Head of caudate nucleus (tissue), 42 donors: ENCODE data around the gene DOCK3.
"Not testable (repeated sequence)": the region's sequence is repeated elsewhere in the genome, so short reads cannot be mapped to it uniquely, and the experiment has no call there.

ENCODE experiments used
- DNase-seq, 42 donors: peaks; one replicate each; pipeline versions ENCODE4 v3.0.0 to v3.0.0-alpha.2; 2020 to 2021; ENCODE audit warnings: mixed read lengths in 7 of 42
- intact Hi-C: fragments of 100-400 bp; cut with DNase I; formaldehyde crosslinking; loops from one replicate; pipeline ENCODE4 v1.15.0; 2022

DOCK3 gene

DNA sequence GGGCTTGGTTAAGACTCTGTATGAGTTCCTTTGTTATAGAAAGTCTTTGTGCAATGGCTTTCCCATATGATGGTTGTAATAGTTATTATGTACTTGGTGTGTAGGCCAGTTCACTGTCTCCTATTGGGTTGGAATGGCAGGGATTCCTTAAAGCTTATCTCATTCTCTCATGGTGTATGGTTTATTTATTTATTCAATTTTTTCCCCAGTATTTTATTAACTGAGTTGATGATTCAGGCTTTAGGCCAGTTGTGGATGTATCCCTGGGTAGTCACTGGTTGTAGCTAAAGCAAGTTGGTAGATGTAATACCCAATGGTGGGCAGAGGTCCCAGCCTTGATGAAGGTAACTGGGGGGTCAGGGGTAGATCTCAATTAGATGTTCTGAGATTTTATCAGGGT lies 349.4 kb downstream of the DOCK3 start:
- intact Hi-C loops = no loop called here
- no peak for DNase-seq

DNA sequence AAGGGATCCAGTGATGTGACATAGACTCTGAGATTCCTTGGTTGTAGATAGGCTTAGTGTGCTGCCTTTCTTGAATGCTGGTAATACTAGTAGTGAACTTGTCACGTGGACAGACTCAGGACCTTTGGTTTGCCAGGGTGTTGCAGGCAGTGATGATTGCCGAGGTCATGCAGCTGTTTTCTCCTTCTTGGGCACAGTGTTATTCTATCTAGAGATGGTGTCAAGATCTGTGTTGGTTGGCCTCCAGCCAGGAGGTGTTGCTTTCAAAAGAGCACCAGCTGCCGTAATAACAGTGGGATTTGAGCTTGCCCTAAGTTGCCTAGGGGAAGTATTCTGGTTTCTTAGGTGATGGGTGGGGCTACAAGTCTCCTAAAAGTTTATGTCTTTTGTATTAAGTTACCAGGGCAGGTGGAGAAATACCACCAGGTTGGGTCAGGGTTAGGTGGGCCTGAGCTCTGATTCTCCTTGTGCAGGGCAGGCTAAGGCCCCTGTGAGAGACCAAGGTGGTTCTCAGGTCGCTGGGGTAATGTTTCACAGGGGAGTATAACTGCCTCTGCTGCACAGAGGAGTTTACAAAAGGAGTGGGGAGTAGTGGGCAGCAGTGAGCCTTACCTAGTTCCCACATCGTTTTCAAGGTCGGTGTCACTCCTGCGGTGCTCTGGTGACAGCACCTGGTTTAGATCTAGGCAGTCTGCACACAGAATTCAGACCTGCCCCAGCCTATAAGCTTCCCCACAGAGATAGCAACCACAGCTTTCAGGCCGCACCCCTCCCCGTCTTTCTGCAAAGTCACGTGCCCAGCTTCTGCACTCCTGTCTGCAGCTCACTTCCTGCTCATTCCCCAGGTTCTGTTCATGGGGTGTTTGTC lies 350.3 kb downstream of the DOCK3 start:
- DNase-seq = peak in 2 of 42 donors; percentile 0 to 2

DNA sequence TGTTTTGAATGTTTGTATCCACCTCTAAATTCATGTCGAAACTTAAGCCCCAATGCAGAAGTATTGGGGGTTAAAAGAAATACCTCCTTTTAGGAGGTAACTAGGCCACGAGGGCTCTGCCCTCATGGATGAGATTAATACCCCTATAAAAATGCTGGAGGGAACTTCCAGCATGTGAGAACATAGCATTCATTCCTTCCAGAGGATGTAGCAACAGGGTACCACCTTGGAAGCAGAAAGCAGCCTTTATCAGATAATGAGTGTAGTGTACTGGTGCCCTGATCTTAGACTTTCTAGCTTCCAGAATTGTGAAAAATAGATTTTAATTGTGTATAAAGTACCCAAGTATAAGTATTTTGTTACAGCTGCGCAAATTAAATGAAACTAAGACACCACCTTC lies 356.9 kb downstream of the DOCK3 start:
- intact Hi-C loops = no loop called here
- DNase-seq = no peak

More for the DNA sequence above, 350.3 kb downstream of the DOCK3 start:
- intact Hi-C loops = no loop called here

DNA sequence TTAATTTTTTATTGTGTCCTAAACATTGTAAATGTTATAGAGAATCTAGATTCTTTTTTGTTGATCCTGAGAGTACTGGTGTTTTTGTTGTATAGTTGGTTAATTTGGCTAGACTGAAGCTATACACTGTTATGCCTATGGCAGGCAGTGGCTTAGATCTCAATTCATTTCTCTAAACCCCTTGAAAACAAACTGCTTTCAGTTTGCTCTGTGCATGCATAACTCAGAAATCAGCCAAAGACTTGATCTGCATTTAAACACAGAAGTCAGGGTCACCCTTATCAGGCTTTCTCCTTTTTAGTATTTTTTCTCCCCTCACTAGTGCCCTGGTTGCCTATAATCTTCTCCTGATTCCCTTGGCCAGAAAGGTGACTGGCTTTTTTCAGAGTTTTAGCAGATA lies 360.9 kb downstream of the DOCK3 start:
- intact Hi-C loops = no loop called here
- no peak for DNase-seq

DNA sequence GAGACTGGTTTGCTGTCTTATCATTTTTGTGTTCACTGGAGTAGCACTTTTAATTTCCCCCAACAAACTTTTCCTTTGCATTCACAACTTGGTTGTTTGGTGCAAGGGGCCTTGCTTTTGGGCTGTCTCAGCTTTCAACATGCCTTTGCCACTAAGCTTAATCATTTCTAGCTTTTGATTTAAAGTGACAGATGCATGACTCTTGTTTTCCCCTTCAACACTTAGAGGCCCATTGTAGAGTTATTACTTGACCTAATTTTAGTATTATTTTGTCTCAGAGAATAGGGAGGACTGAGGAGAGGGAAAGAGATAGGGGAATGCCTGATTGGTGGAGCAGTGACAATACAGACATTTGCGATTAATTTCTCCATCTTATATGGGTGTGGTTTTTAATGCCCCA lies 370.3 kb downstream of the DOCK3 start:
- no peak for DNase-seq
- intact Hi-C loops = no loop called here

DNA sequence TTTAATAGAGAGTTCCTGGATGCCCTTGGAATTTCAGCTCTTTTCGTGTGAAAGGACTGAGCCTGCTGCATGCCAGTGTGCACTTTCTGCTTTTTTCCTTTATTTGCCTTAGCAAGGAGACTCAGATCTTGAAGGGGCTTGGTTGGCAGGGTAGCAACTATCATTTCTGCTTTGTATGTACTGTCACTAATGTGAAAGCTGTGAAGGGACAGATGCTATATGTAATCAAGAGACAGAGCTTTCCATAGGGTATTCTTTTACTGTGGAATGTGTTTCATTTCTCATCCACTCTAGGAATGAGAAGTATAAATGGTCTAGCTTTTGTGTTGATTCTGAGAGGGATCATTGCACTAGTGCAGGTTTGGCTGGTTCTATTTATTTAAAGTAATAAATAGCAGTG lies 377.8 kb downstream of the DOCK3 start:
- intact Hi-C loops = no loop called here
- DNase-seq = no peak

DNA sequence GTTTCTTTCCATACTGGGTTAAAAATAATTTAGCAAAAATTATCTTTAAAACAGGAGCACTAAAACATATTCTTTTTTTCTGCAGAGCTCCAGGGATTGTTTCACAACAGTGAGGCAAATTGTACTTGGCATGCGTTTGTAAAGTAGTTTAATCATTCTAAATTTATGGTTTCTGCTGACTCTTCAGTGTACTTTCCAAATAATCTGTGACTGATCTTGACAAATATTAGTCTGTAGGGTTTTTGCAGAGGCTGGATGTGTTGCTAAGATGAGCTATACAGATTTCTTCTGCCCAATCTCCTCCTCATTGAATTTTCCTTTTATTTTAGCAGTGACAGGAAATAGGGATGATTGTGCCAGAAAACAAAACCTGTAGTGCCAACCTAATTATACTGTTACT lies 382.4 kb downstream of the DOCK3 start:
- DNase-seq = no peak

DNA sequence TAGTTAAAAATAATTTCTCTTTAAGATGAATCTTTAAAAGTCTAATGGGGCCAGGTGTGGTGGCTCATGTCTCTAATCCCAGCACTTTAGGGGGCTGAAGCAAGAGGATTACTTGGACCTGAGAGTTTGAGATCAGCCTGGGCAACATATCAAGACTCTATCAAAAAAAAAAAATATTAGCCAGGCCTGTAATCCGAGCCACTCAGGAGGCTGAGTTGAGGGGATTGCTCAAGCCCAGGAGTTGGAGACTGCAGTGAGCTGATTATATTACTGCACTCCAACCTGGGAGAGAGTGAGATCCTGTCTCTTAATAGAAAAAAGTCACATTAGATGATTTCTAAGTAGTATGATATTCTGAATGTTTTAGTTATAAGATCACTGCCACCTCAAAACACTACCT lies 388.3 kb downstream of the DOCK3 start:
- no peak for DNase-seq
- intact Hi-C loops = no loop called here

More for the DNA sequence above, 382.4 kb downstream of the DOCK3 start:
- intact Hi-C loops = no loop called here

DNA sequence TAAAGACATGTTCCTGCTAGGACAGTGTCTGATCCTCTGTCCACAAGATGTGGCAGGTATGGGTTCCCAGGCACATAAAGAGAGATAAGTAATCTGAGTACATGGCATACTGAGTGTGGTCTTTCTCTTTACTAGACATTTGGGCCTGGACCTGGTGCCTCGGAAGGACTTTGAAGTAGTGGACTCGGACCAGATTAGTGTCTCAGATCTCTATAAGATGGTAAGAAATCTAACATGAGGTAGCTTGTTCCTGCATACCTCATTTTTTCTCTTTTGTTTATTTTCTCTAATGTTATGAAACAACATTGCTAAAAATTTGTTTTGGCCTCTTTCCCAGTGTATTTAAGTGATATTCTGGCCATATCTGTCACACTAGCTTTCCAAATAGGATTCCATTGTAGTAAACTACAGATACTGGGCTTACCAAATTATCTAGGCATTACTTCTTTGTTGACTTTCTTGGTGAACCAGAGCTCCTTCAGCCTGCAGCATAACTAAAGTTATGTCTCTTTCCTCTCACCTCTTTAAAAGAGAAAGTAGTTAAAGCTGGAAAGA lies 400.6 kb downstream of the DOCK3 start:
- no peak for DNase-seq
- intact Hi-C loops = no loop called here

DNA sequence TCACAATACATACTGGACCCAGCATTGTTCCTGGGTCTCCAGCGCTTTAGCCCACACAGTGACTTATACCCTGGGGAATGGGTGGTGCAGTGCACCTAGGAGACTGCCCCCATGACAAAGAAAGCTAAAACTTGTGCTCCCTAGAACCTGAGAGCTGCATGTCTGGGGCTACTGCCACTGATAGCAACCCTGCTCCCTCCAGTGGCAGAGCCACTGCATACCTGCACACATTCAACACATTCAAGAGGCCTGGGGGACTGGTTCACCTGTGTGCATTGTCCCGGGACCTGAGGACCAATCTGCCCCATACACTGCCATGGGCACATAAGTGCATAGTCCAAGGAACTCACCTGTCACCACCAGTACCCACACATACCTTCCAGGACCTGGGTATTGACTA lies 407.6 kb downstream of the DOCK3 start:
- intact Hi-C loops = no loop called here
- DNase-seq = no peak

DNA sequence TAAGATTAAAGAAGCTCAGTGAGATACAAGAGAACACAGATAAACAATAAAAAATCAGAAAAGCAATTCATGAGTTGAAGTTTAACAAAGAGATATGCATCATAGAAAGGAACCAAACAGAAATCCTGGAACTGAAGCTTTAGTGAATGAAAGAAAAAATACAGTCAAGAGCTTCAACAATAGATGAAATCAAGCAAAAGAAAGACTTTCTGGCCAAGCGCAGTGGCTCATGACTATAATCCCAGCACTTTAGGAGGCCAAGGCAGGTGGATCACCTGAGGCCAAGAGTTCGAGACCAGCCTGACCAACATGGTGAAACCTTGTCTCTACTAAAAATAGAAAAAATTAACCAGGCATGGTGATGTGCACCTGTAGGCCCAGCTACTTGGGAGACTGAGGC lies 408.8 kb downstream of the DOCK3 start:
- DNase-seq = no peak
- intact Hi-C loops = no loop called here

DNA sequence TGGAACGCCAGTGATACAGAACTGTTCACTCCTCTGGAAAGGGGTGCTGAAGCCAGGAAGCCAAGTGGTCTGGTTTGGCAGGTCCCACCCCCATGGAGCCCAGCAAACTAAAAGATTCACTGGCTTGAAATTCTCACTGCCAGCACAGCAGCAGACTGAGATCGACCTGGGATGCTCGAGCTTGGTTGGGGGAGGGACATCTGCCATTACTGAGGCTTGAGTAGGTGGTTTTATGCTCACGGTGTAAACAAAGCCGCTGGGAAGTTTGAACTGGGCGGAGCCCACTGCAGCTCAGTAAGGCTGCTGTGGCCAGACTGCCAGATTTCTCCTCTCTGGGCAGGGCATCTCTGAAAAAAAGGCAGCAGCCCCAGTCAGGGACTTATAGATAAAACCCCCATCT lies 417.4 kb downstream of the DOCK3 start:
- DNase-seq, intact Hi-C loops: not testable (repeated sequence)

DNA sequence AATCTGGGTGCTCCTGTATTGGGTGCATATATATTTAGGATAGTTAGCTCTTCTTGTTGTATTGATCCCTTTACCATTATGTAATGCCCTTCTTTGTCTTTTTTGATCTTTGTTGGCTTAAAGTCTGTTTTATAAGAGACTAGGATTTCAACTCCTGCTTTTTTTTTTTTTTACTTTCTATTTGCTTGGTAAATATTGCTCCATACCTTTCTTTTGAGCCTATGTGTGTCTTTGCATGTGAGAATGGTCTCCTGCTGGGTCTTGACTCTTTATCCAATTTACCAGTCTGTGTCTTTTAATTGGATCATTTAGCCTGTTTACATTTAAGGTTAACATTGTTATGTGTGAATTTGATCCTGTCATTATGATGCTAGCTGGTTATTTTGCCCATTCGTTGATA lies 420.1 kb downstream of the DOCK3 start:
- intact Hi-C loops, DNase-seq: not testable (repeated sequence)

DNA sequence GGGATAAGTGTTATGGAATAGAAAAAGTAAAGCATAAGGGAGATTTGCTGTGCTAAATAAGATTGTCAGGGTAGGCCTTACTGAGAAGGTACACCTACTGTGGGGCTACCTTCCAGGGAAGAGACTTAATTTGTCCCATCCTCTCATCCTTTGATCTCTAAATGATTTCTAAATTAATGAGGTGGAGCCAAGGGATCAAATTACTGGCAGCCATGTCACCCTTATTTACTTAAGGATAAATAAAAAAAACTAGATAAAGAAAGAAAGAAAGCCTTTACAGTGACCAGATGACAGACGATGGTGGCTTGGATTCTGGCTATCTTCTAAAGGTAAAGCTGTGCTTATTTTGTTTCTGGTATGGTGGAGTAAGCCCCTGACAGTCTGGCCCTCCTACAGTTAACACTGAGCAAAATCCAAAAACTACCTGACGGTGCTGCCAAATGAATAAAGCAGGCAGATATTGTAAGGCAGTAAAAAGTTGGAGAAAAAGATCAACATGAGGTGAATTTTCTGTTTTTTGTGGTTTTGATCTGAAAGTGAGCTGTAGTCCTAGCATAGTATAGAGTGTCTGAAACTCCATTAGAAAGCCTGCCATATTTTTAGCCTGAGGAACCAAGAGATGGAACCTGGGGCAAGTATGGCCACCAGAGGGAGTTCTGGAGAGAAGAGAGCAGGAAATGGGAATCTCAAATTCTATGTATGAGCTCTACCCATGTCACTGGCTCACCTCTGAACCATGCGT lies 425.2 kb downstream of the DOCK3 start:
- peak in 23 of 42 donors; percentile 6 to 68 (median 26) for DNase-seq
- intact Hi-C loops = no loop called here

DNA sequence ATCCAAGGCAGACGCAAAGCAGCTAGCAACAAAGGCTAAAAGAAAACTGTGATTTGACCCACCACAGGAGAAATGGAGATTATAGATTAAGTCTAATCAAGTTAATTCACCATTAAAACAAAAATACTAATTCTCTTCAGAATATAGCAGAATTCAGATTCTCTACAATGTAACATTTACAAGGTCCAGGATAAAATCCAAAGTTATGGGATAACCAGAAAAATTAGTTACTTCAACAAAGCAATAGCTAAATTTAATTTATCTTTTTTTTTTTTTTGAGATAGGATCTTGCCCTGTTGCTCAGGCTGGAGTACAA lies 425.8 kb downstream of the DOCK3 start:
- DNase-seq = no peak
- intact Hi-C loops = no loop called here

DNA sequence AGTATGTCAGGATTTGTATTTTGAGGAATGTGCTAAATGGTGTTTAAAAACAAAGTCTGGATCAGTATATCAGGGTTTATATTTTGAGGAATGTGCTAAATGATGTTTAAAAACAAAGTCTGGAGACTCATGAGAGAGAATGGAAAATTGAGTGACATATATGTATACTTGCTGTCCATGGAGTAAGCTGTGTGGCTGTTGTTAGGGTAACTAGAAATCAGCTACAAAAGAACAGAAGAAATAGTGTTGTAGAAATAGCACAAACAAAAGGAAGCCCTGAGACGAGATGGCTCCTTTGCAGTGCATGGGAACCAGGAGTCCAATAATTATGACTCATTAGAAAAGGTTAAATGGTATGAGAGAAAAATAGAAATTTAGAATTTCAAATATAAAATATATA lies 427.7 kb downstream of the DOCK3 start:
- intact Hi-C loops = no loop called here
- no peak for DNase-seq

DNA sequence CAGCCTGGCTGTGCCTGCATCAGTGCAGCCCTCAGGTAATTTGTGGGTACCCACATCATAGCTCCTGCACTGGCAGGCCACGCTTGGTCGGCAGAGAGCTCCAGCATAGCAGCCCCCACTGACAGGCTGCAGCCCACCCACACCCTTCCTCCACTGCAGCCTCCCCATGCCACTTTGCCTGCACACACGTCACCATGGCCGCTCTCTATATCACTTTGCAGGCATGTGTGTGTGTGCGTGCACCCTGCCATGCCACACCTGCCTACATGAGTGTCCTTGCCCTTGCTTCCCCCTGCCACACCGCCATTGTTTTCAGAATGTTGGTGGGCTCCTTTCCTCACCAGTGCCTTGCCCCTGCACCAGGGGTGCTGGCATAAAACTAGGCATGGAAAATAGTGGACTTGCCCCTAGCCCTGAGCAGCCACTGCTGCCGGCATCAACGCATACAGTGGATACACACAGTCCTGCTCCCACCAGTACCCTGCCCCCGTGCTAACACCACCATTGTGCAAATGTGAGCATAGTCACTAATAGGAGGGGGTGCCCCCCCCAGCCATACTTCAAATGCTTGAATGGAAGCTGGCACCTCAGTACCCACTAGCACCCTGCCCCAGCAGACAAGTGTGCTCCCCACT lies 431.6 kb downstream of the DOCK3 start:
- intact Hi-C loops = no loop called here

DNA sequence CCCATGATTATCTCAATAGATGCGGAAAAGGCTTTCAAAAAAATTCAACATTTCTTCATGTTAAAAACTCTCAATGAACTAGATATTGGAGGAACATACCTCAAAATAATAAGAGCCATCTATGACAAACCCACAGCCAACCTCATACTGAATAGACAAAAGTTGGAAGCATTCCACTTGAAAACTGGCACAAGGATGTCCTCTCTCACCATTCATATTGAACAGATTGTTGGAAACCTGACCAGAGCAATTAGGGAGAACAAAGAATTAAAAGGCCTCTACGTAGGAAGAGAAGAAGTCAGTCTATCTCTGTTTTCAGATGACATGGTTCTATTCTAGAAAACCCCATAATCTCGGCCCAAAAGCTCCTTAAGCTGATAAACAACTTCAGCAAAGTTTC lies 435.9 kb downstream of the DOCK3 start:
- intact Hi-C loops = no loop called here
- DNase-seq = no peak

More for the DNA sequence above, 431.6 kb downstream of the DOCK3 start:
- no peak for DNase-seq

DNA sequence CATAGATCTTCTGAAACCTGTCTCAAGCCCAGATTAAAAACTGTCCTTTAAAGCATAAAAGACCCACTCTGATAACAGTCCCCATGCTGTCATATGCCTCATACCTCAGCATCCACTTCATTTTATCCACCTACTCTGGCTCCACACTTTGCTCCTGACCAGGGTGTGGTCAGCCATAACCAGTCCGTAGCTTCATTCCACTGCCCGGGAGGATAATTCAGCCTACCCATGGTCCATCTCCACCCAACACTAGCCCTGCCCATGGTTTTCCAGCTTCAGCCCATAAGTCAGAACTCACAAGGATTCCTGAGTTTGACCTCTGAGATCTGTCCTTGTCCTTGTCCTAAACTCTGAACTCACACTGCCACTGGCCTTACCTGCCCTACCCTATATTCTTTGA lies 448.2 kb downstream of the DOCK3 start:
- intact Hi-C loops = no loop called here
- no peak for DNase-seq

DNA sequence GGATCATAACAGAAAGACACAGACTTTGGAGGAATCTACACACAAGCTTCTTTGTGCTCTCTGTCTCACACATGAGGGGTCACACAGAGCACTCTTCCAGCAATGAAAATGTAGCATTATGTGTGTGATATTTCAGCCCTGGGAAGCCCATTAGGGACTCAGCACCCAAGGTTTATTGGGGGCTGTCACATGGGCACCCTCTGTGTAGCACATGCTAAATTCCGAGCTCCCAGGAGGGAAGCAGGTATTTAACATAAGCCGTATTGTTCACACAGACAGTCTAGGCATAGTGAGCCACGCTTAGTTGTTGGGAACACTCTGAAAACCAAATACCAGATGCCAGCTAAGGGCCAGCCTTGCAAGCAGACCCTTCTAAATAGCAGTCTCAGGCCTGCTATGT lies 448.8 kb downstream of the DOCK3 start:
- DNase-seq = no peak
- intact Hi-C loops = no loop called here
